A549 (cell line): ENCODE measurements around the gene SOX12. TPM values are rescaled to one million over a fixed set of nuclear protein-coding genes. Genes with fewer than 3 reads are reported as not detected.

Experiments
- BCL3 ChIP-seq: fragments of >200 bp; sonication (Bioruptor Twin); formaldehyde crosslinking; IDR thresholded peaks from 3 replicates; pipeline ENCODE4 v1.6.1; 2016
- BHLHE40 ChIP-seq: IDR thresholded peaks from 2 replicates; pipeline ENCODE4 v1.6.1; 2012; ENCODE audit warnings: low read depth, low read length, inconsistent platforms
- CEBPB ChIP-seq, 2 experiments: fragments of >200 bp in 1 of 2; sonication (Bioruptor Twin) in 1 of 2; formaldehyde crosslinking in 1 of 2; IDR thresholded peaks; 2 replicates each; pipeline ENCODE4 v1.6.1; 2012 to 2016
- CHD2 ChIP-seq: fragments of 150-350 bp; IDR thresholded peaks from 2 replicates; pipeline ENCODE4 v1.6.1; 2014; ENCODE audit warnings: low read length; ENCODE audit not compliant: partially characterized antibody
- CHD4 ChIP-seq: fragments of 200-600 bp; sonication (generic); IDR thresholded peaks from 2 replicates; pipeline ENCODE4 v1.6.1; 2016; ENCODE audit warnings: antibody characterized with exemption, mild to moderate bottlenecking, borderline replicate concordance
- E2F6 ChIP-seq: IDR thresholded peaks from 2 replicates; pipeline ENCODE4 v1.6.1; 2012; ENCODE audit warnings: low read depth, borderline replicate concordance
- ELK1 ChIP-seq: fragments of 150-350 bp; IDR thresholded peaks from 2 replicates; pipeline ENCODE4 v1.6.1; 2014; ENCODE audit warnings: low read depth, mild to moderate bottlenecking, low read length
- EP300 ChIP-seq, 2 experiments: fragments of >200 bp; sonication (Bioruptor Twin); formaldehyde crosslinking; IDR thresholded peaks; 2 replicates in 1 of 2; 3 replicates in 1 of 2; pipeline ENCODE4 v1.6.1; 2016 to 2017
- FOSB ChIP-seq: fragments of 250-450 bp; sonication (Bioruptor Pico); IDR thresholded peaks from 2 replicates; pipeline ENCODE4 v1.5.0; 2020; ENCODE audit warnings: mild to moderate bottlenecking, moderate library complexity
- FOSL2 ChIP-seq, 2 experiments: fragments of 450-650 bp in 1 of 2; fragments of >200 bp in 1 of 2; sonication (Bioruptor Twin) in 1 of 2; formaldehyde crosslinking; IDR thresholded peaks; 2 replicates each; pipeline versions ENCODE4 v1.5.0 to v1.6.1; 2016 to 2020; ENCODE audit warnings: mild to moderate bottlenecking in 1 of 2, moderate library complexity in 1 of 2
- HES2 ChIP-seq: fragments of >200 bp; sonication (Bioruptor Twin); formaldehyde crosslinking; IDR thresholded peaks from 2 replicates; pipeline ENCODE4 v1.6.1; 2016
- HOXB5 ChIP-seq: fragments of 250-450 bp; sonication (Bioruptor Pico); IDR thresholded peaks from 2 replicates; pipeline ENCODE4 v1.5.0; 2020; ENCODE audit warnings: mild to moderate bottlenecking, moderate library complexity
- JUN ChIP-seq, 2 experiments: fragments of >200 bp; sonication (Bioruptor Twin); formaldehyde crosslinking; IDR thresholded peaks; 2 replicates in 1 of 2; 3 replicates in 1 of 2; pipeline ENCODE4 v1.6.1; 2016 to 2017
- JUNB ChIP-seq: fragments of >200 bp; sonication (Bioruptor Twin); formaldehyde crosslinking; IDR thresholded peaks from 2 replicates; pipeline ENCODE4 v1.6.1; 2016
- MAX ChIP-seq: IDR thresholded peaks from 2 replicates; pipeline ENCODE4 v1.6.1; 2012
- MAZ ChIP-seq: fragments of 150-350 bp; IDR thresholded peaks from 2 replicates; pipeline ENCODE4 v1.6.1; 2014; ENCODE audit warnings: antibody characterized with exemption, low read depth, low read length, borderline replicate concordance
- MYC ChIP-seq: IDR thresholded peaks from 2 replicates; pipeline ENCODE4 v1.6.1; 2012; ENCODE audit warnings: mild to moderate bottlenecking, inconsistent platforms, low read length, improper control_type of control experiment, borderline replicate concordance
- NFE2L2 ChIP-seq: fragments of 150-350 bp; conservative IDR thresholded peaks from 2 replicates; pipeline ENCODE4 v1.6.1; 2014; ENCODE audit warnings: low read length
- NPAS2 ChIP-seq: fragments of 250-450 bp; sonication (Bioruptor Pico); IDR thresholded peaks from 2 replicates; pipeline ENCODE4 v1.8.0; 2022; ENCODE audit warnings: mild to moderate bottlenecking, moderate library complexity, borderline replicate concordance
- PHF8 ChIP-seq: fragments of 200-600 bp; sonication (generic); IDR thresholded peaks from 2 replicates; pipeline ENCODE4 v1.6.1; 2016; ENCODE audit warnings: low read depth, mild to moderate bottlenecking, antibody characterized with exemption, moderate library complexity, borderline replicate concordance
- POLR2A ChIP-seq: IDR thresholded peaks from 2 replicates; pipeline ENCODE4 v1.6.1; 2012; ENCODE audit warnings: mild to moderate bottlenecking, low read length
- RAD21 ChIP-seq, 2 experiments: fragments of >200 bp in 1 of 2; sonication (Bioruptor Twin) in 1 of 2; formaldehyde crosslinking in 1 of 2; IDR thresholded peaks in 1 of 2; conservative IDR thresholded peaks in 1 of 2; 2 replicates in 1 of 2; 3 replicates in 1 of 2; pipeline ENCODE4 v1.6.1; 2012 to 2018; ENCODE audit warnings: inconsistent platforms in 1 of 2
- REST ChIP-seq: fragments of 200-600 bp; sonication (generic); IDR thresholded peaks from 2 replicates; pipeline ENCODE4 v1.6.1; 2016; ENCODE audit warnings: antibody characterized with exemption, mild to moderate bottlenecking, moderate library complexity
- SMC3 ChIP-seq: fragments of >200 bp; sonication (Bioruptor Twin); formaldehyde crosslinking; IDR thresholded peaks from 3 replicates; pipeline ENCODE4 v1.6.1; 2018; ENCODE audit warnings: inconsistent platforms
- SREBF2 ChIP-seq: fragments of 450-650 bp; IDR thresholded peaks from 2 replicates; pipeline ENCODE4 v1.6.1; 2014; ENCODE audit warnings: mild to moderate bottlenecking, moderate library complexity
- USF2 ChIP-seq: fragments of 450-650 bp; IDR thresholded peaks from 2 replicates; pipeline ENCODE4 v1.6.1; 2014; ENCODE audit warnings: antibody characterized with exemption
- polyA plus RNA-seq, 4 experiments: library from polyadenylated mRNA; depleted of rRNA in 3 of 4; stranded (reverse); fragments of >200 nt; fragmentation: RNase III in 1 of 4; extraction: RNeasy Plus Mini Kit Qiagen cat#74134 plus additional on column Dnase treatment in 1 of 4; gene quantifications; 2 replicates in 3 of 4; 3 replicates in 1 of 4; pipeline ENCODE4 v1.2.3, GENCODE V29; 2011 to 2017

SOX12 gene
- polyA plus RNA-seq, 2 of the 4 experiments (the other 2 are of a cell fraction), result 7.0 to 29.2 TPM

- TF ChIP-seq REST, result peak; percentile 64
- no peak for TF ChIP-seq FOSL2 (IDR thresholded peaks at IDR 0.05)
- no peak; the same call in 1 of the 2 replicates for TF ChIP-seq FOSL2 (CRISPR knock-in tag; IDR thresholded peaks at IDR 0.05)
- 0 out of 2 replicates have a peak, but pooled peaks have one; percentile 51 for TF ChIP-seq HOXB5 (CRISPR knock-in tag)
- no peak for TF ChIP-seq FOSB
- peak; percentile 46; the same call in 2 of the 3 replicates for TF ChIP-seq SMC3
- no peak for TF ChIP-seq SREBF2
- TF ChIP-seq RAD21 (conservative IDR thresholded peaks at IDR 0.05 in 1 of 2, IDR thresholded peaks at IDR 0.05 in 1 of 2), result peak; percentile 5 to 46; a peak in 3 of 5 replicates
- TF ChIP-seq PHF8, result peak; percentile 84; the same call in 1 of the 2 replicates
- peak; percentile 63 for TF ChIP-seq CHD2
- TF ChIP-seq BCL3, result peak; percentile 96
- TF ChIP-seq USF2, result peak; percentile 70
- no peak for TF ChIP-seq NPAS2 (CRISPR knock-in tag)
- TF ChIP-seq MYC, result peak; percentile 84
- TF ChIP-seq E2F6, result peak; percentile 94
- peak; percentile 97 for TF ChIP-seq MAX
- TF ChIP-seq ELK1, result no peak
- TF ChIP-seq BHLHE40, result no peak
- no peak for TF ChIP-seq JUNB
- TF ChIP-seq EP300 (IDR thresholded peaks at IDR 0.05), result no peak
- peak; percentile 91 to 96 for TF ChIP-seq JUN (IDR thresholded peaks at IDR 0.05)
- no peak for TF ChIP-seq HES2
- TF ChIP-seq CEBPB (IDR thresholded peaks at IDR 0.05), result peak; percentile 70 to 88
- no peak for TF ChIP-seq CHD4
- TF ChIP-seq NFE2L2, result no peak
- peak; percentile 47; the same call in 1 of the 2 replicates for TF ChIP-seq MAZ
- peak; percentile 51 for TF ChIP-seq POLR2A
- TF ChIP-seq, all 56 proteins: peak for 21
Observed at GRCh38 chr20:297098-297924, 28.0 kb upstream of the SOX12 start, which contains the start of gene ZCCHC3 (continued).
